Cardiac fibroblast (primary cell): ENCODE data around the gene AGTRAP.

ENCODE experiments used
- DNase-seq, 2 donors: peaks; one replicate each; pipeline versions ENCODE4 v3.0.0 to v3.0.0-alpha.2; 2010; ENCODE audit warnings: low read depth in 2 of 2
- H3K4me3 ChIP-seq, 2 donors: replicated peaks in 1 of 2; 1 replicate in 1 of 2; 2 replicates in 1 of 2; pipeline ENCODE4 v1.5.1; 2011; ENCODE audit warnings: low read depth in 2 of 2, low read length in 2 of 2, mild to moderate bottlenecking in 2 of 2, moderate library complexity in 1 of 2
- CTCF ChIP-seq: IDR thresholded peaks from one replicate; pipeline ENCODE4 v1.5.1; 2011; ENCODE audit warnings: low read depth, mild to moderate bottlenecking, low read length, inconsistent platforms

Gene AGTRAP

GRCh38 chr1:11796036-11796828 is 60.3 kb downstream of the AGTRAP start:
- peak; percentile 30 to 55 for DNase-seq
- no peak for TF ChIP-seq CTCF
- no peak overlapping the region for H3K4me3 ChIP-seq

- no peak overlapping the region for H3K4me3 ChIP-seq
- DNase-seq: peak; percentile 87 to 97
- no peak for TF ChIP-seq CTCF
Observed at GRCh38 chr1:11797525-11798216, 61.7 kb downstream of the AGTRAP start.

GRCh38 chr1:11799099-11799498 is 63.2 kb downstream of the AGTRAP start:
- DNase-seq: no peak
- no peak for TF ChIP-seq CTCF
- H3K4me3 ChIP-seq: no peak overlapping the region

GRCh38 chr1:11799896-11800295 is 64.0 kb downstream of the AGTRAP start:
- TF ChIP-seq CTCF: no peak
- DNase-seq: no peak
- H3K4me3 ChIP-seq: no peak overlapping the region

- no peak overlapping the region for H3K4me3 ChIP-seq
- TF ChIP-seq CTCF: no peak
- no peak for DNase-seq
Observed at GRCh38 chr1:11800391-11800755, 64.4 kb downstream of the AGTRAP start.
